ENCODE results near the gene ABTB2. TPM values are rescaled to one million over a fixed set of nuclear protein-coding genes. Genes with fewer than 3 reads are reported as not detected.
A peak's percentile ranks its signal among the peaks of the same experiment; 100 is the strongest.

ABTB2 gene
- total RNA-seq, 2 donors from 2014 or later, result 2.1 to 4.3 TPM

GRCh38 chr11:34235189-34235588, 122.6 kb downstream of the ABTB2 start:
- Histone ChIP-seq H3K9me3 (no peaks in the 10 kb centered on the region), H3K27me3 (no peaks in the 10 kb centered on the region), H3K27ac (peak overlapping the region in 3 of 4 donors; percentile 51 to 78 (median 76)), H3K4me3 (no peak overlapping the region), H3K4me1 (peaks cover 7% of the 10 kb centered on the region), H3K36me3 (replicated peaks in 1 of 2; ENCODE audit: insufficient read depth in 1 of 2, low read depth in 2 of 2) (no peaks in the 10 kb centered on the region)
- intact Hi-C loops (cut with DNase I), result no loop called here
- ATAC-seq (no peak), DNase-seq (no peak)
- WGBS, 2 donors, result 65 to 73% methylated on average over 4 of the region's 4 CpGs
- TF ChIP-seq CTCF (IDR thresholded peaks at IDR 0.05), result no peak
- TF ChIP-seq POLR2A (IDR thresholded peaks at IDR 0.05), result no peak

- DNase-seq (peak; percentile 34 to 60 (median 50)), ATAC-seq (peak; percentile 79)
- H3K4me1 ChIP-seq, result peaks cover 7% of the 10 kb centered on the region
- H3K36me3 ChIP-seq (replicated peaks in 1 of 2; ENCODE audit: insufficient read depth in 1 of 2, low read depth in 2 of 2), result no peaks in the 10 kb centered on the region
- TF ChIP-seq CTCF (IDR thresholded peaks at IDR 0.05) (no peak), POLR2A (IDR thresholded peaks at IDR 0.05) (peak in 1 of 3 donors; percentile 21)
- H3K27ac ChIP-seq, result peak overlapping the region; percentile 51 to 78 (median 64)
- no peaks in the 10 kb centered on the region for H3K9me3 ChIP-seq
- 38 to 59% methylated on average over 9 of the region's 9 CpGs for WGBS, 2 donors
- intact Hi-C loops (cut with DNase I), result no loop called here
- H3K27me3 ChIP-seq, result no peaks in the 10 kb centered on the region
- no peak overlapping the region for H3K4me3 ChIP-seq
These were observed 123.6 kb downstream of the ABTB2 start for GRCh38 chr11:34234086-34234740.

GRCh38 chr11:34233215-34233614, 124.6 kb downstream of the ABTB2 start:
- Histone ChIP-seq H3K4me3 (no peak overlapping the region), H3K27ac (peak overlapping the region in 1 of 4 donors; percentile 78), H3K27me3 (no peaks in the 10 kb centered on the region), H3K36me3 (replicated peaks in 1 of 2; ENCODE audit: insufficient read depth in 1 of 2, low read depth in 2 of 2) (no peaks in the 10 kb centered on the region), H3K4me1 (peaks cover 7% of the 10 kb centered on the region), H3K9me3 (no peaks in the 10 kb centered on the region)
- no peak for ATAC-seq
- DNase-seq, result no peak
- intact Hi-C loops (cut with DNase I), result no loop called here
- TF ChIP-seq POLR2A (IDR thresholded peaks at IDR 0.05) (no peak), CTCF (IDR thresholded peaks at IDR 0.05) (no peak)
- WGBS, 2 donors, result 92 to 100% methylated on average over 2 of the region's 2 CpGs

GRCh38 chr11:34232807-34233206, 125.0 kb downstream of the ABTB2 start:
- ATAC-seq, result no peak

More at GRCh38 chr11:34232807-34233206, 125.0 kb downstream of the ABTB2 start:
- Histone ChIP-seq H3K4me1 (peaks cover 7% of the 10 kb centered on the region), H3K36me3 (replicated peaks in 1 of 2; ENCODE audit: insufficient read depth in 1 of 2, low read depth in 2 of 2) (no peaks in the 10 kb centered on the region), H3K9me3 (no peaks in the 10 kb centered on the region), H3K27ac (no peak overlapping the region), H3K27me3 (no peaks in the 10 kb centered on the region), H3K4me3 (no peak overlapping the region)
- WGBS, 2 donors, result 84 to 94% methylated on average over 4 of the region's 4 CpGs
- TF ChIP-seq CTCF (IDR thresholded peaks at IDR 0.05) (no peak), POLR2A (IDR thresholded peaks at IDR 0.05) (no peak)
- no peak for DNase-seq
- intact Hi-C loops (cut with DNase I), result no loop called here

Measured in body of pancreas (tissue), 4 donors.